GM12874 (cell line): Measurements from ENCODE around the gene SLC35E1.

Experiments used
- CTCF ChIP-seq: IDR thresholded peaks from 2 replicates; pipeline ENCODE4 v1.5.1; 2011; ENCODE audit warnings: low read depth, mild to moderate bottlenecking, control low read depth, low read length, moderate library complexity; ENCODE audit not compliant: insufficient read depth

Gene SLC35E1

GRCh38 chr19:16579381-16579780 lies 7.2 kb upstream of the SLC35E1 start:
- TF ChIP-seq CTCF: no peak

GRCh38 chr19:16577531-16577985 lies 5.3 kb upstream of the SLC35E1 start:
- TF ChIP-seq CTCF: no peak

- TF ChIP-seq CTCF: no peak
These were observed 4.7 kb upstream of the SLC35E1 start for GRCh38 chr19:16576690-16577530.

GRCh38 chr19:16575861-16576689 lies 3.9 kb upstream of the SLC35E1 start:
- no peak for TF ChIP-seq CTCF

GRCh38 chr19:16575282-16575681 lies 3.1 kb upstream of the SLC35E1 start:
- TF ChIP-seq CTCF: no peak

DNA sequence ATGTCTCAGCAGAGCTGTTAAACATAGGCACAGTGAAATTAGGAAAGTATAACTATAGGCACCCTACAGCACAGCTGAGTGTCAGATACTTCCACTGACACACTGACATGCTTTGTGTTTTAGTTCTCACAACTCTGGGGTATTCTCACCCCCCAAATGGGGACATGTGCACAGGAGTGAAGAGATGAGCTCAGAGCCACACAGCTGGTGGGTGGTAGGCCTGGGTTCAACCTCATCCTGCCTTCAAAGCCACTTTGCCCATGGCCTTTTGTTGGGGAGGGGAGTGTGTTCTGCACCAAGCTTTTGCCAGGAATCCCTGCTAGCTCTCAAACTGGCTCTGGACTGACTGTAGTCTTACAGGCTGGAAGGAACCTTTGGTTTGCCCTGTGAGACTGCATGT lies 1.7 kb upstream of the SLC35E1 start:
- TF ChIP-seq CTCF: no peak

DNA sequence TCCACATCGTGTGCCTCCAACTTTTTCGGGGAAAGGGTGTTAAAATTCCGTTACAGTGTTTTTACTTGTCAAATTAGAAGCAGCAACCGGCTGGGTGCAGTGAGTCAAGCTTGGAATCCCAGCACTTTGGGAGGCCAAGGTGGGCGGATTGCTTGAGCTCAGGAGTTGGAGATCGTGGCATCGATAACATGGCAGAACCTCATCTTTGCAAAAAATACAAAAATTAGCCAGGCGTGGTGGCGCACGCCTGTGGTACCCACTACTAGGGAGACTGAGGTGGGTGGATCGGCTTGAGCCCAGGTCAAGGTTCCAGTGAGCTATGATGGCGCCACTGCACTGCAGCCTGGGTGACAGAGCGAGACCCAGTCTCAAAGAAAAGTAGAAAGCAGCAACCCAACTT lies 1.1 kb upstream of the SLC35E1 start:
- TF ChIP-seq CTCF: no peak
